ENCODE data around the gene ZNF473. TPM values are rescaled to one million over a fixed set of nuclear protein-coding genes. Genes with fewer than 3 reads are reported as not detected.
A peak's percentile ranks its signal among the peaks of the same experiment; 100 is the strongest.
"Not testable (repeated sequence)": the region's sequence is repeated elsewhere in the genome, so short reads cannot be mapped to it uniquely, and the experiment has no call there.

The ZNF473 gene
- total RNA-seq, 2 experiments from 2014 or later = 10.9 to 12.5 TPM

- CTCF ChIA-PET; H3K4me1 Mint-ChIP-seq; H3K9me3 Mint-ChIP-seq (ENCODE audit: low read depth); DNase-seq; ATAC-seq; intact Hi-C loops (cut with DNase I, micrococcal nuclease); H3K27me3 Mint-ChIP-seq; H3K36me3 Mint-ChIP-seq (ENCODE audit: low read depth); H3K27ac Mint-ChIP-seq; H3K4me3 Mint-ChIP-seq: not testable (repeated sequence)
- POLR2A ChIA-PET = interaction anchor here (0.6 kb wide), 1 partner anchor 11 kb away, joined by 3 read pairs; no protein-coding TSS in a partner anchor
Observed at GRCh38 chr19:50075644-50076372, 50.0 kb downstream of the ZNF473 start.

- DNase-seq; intact Hi-C loops (cut with DNase I, micrococcal nuclease); H3K4me3 Mint-ChIP-seq; ATAC-seq; H3K36me3 Mint-ChIP-seq (ENCODE audit: low read depth); CTCF ChIA-PET; H3K9me3 Mint-ChIP-seq (ENCODE audit: low read depth); H3K4me1 Mint-ChIP-seq; POLR2A ChIA-PET; H3K27ac Mint-ChIP-seq; H3K27me3 Mint-ChIP-seq: not testable (repeated sequence)
Observed at GRCh38 chr19:50076581-50077355, 51.0 kb downstream of the ZNF473 start.

GRCh38 chr19:50079014-50079413 is 53.2 kb downstream of the ZNF473 start:
- H3K27ac Mint-ChIP-seq; ATAC-seq; CTCF ChIA-PET; H3K4me3 Mint-ChIP-seq; H3K27me3 Mint-ChIP-seq; H3K36me3 Mint-ChIP-seq (ENCODE audit: low read depth); intact Hi-C loops (cut with DNase I, micrococcal nuclease); POLR2A ChIA-PET; H3K4me1 Mint-ChIP-seq; H3K9me3 Mint-ChIP-seq (ENCODE audit: low read depth); DNase-seq: not testable (repeated sequence)

GRCh38 chr19:50084440-50084839 is 58.6 kb downstream of the ZNF473 start:
- H3K9me3 Mint-ChIP-seq (ENCODE audit: low read depth); H3K4me1 Mint-ChIP-seq; H3K36me3 Mint-ChIP-seq (ENCODE audit: low read depth); ATAC-seq; DNase-seq; intact Hi-C loops (cut with DNase I, micrococcal nuclease); H3K27ac Mint-ChIP-seq; CTCF ChIA-PET; H3K4me3 Mint-ChIP-seq; POLR2A ChIA-PET; H3K27me3 Mint-ChIP-seq: not testable (repeated sequence)

- H3K36me3 Mint-ChIP-seq (ENCODE audit: low read depth); CTCF ChIA-PET; H3K4me1 Mint-ChIP-seq; POLR2A ChIA-PET; H3K27me3 Mint-ChIP-seq; H3K27ac Mint-ChIP-seq; intact Hi-C loops (cut with DNase I, micrococcal nuclease); ATAC-seq; DNase-seq; H3K9me3 Mint-ChIP-seq (ENCODE audit: low read depth); H3K4me3 Mint-ChIP-seq: not testable (repeated sequence)
Observed at GRCh38 chr19:50087153-50087552, 61.3 kb downstream of the ZNF473 start.

GRCh38 chr19:50090706-50091105 is 64.9 kb downstream of the ZNF473 start:
- H3K4me3 Mint-ChIP-seq; H3K27ac Mint-ChIP-seq; intact Hi-C loops (cut with DNase I, micrococcal nuclease); POLR2A ChIA-PET; H3K27me3 Mint-ChIP-seq; H3K9me3 Mint-ChIP-seq (ENCODE audit: low read depth); H3K4me1 Mint-ChIP-seq; H3K36me3 Mint-ChIP-seq (ENCODE audit: low read depth): not testable (repeated sequence)
- DNase-seq (peak; percentile 76), ATAC-seq (peak; percentile 71)
- CTCF ChIA-PET = interaction anchor here (1.3 kb wide), 1 partner anchor 43 kb away, joined by 3 read pairs; no protein-coding TSS in a partner anchor

GRCh38 chr19:50091786-50092185 is 66.0 kb downstream of the ZNF473 start:
- intact Hi-C loops (cut with DNase I, micrococcal nuclease); H3K9me3 Mint-ChIP-seq (ENCODE audit: low read depth); H3K4me3 Mint-ChIP-seq; H3K36me3 Mint-ChIP-seq (ENCODE audit: low read depth); H3K4me1 Mint-ChIP-seq; POLR2A ChIA-PET; ATAC-seq; CTCF ChIA-PET; DNase-seq; H3K27me3 Mint-ChIP-seq; H3K27ac Mint-ChIP-seq: not testable (repeated sequence)

- intact Hi-C loops (cut with DNase I, micrococcal nuclease); H3K27ac Mint-ChIP-seq; H3K36me3 Mint-ChIP-seq (ENCODE audit: low read depth); H3K4me1 Mint-ChIP-seq; CTCF ChIA-PET; DNase-seq; ATAC-seq; H3K4me3 Mint-ChIP-seq; H3K27me3 Mint-ChIP-seq; POLR2A ChIA-PET; H3K9me3 Mint-ChIP-seq (ENCODE audit: low read depth): not testable (repeated sequence)
Observed at GRCh38 chr19:50092597-50092996, 66.8 kb downstream of the ZNF473 start.

- H3K4me1 Mint-ChIP-seq; intact Hi-C loops (cut with DNase I, micrococcal nuclease); H3K27ac Mint-ChIP-seq; CTCF ChIA-PET; H3K9me3 Mint-ChIP-seq (ENCODE audit: low read depth); H3K27me3 Mint-ChIP-seq; H3K4me3 Mint-ChIP-seq; ATAC-seq; POLR2A ChIA-PET; DNase-seq; H3K36me3 Mint-ChIP-seq (ENCODE audit: low read depth): not testable (repeated sequence)
Observed at GRCh38 chr19:50097884-50098283, 72.1 kb downstream of the ZNF473 start.

- intact Hi-C loops (cut with DNase I, micrococcal nuclease); H3K36me3 Mint-ChIP-seq (ENCODE audit: low read depth); H3K4me1 Mint-ChIP-seq; H3K27ac Mint-ChIP-seq; H3K4me3 Mint-ChIP-seq; H3K27me3 Mint-ChIP-seq; CTCF ChIA-PET; ATAC-seq; H3K9me3 Mint-ChIP-seq (ENCODE audit: low read depth); POLR2A ChIA-PET: not testable (repeated sequence)
- peak; percentile 37 for DNase-seq
Observed at GRCh38 chr19:50098892-50099291, 73.1 kb downstream of the ZNF473 start.

- H3K27ac Mint-ChIP-seq; CTCF ChIA-PET; H3K4me1 Mint-ChIP-seq; intact Hi-C loops (cut with DNase I, micrococcal nuclease); ATAC-seq; H3K27me3 Mint-ChIP-seq; H3K4me3 Mint-ChIP-seq; H3K36me3 Mint-ChIP-seq (ENCODE audit: low read depth); H3K9me3 Mint-ChIP-seq (ENCODE audit: low read depth); DNase-seq; POLR2A ChIA-PET: not testable (repeated sequence)
Observed at GRCh38 chr19:50099696-50100095, 73.9 kb downstream of the ZNF473 start.

GRCh38 chr19:50100946-50101345 is 75.1 kb downstream of the ZNF473 start:
- H3K9me3 Mint-ChIP-seq (ENCODE audit: low read depth); H3K4me3 Mint-ChIP-seq; H3K27ac Mint-ChIP-seq; DNase-seq; H3K27me3 Mint-ChIP-seq; ATAC-seq; CTCF ChIA-PET; H3K36me3 Mint-ChIP-seq (ENCODE audit: low read depth); H3K4me1 Mint-ChIP-seq; intact Hi-C loops (cut with DNase I, micrococcal nuclease); POLR2A ChIA-PET: not testable (repeated sequence)

All from activated CD4-positive, alpha-beta T cell treated with anti-CD3 and anti-CD28 coated beads for 36 hours (primary cell).